Measurements from ENCODE around the gene CDR2. TPM values are rescaled to one million over a fixed set of nuclear protein-coding genes. Genes with fewer than 3 reads are reported as not detected.
"Not testable (repeated sequence)": the region's sequence is repeated elsewhere in the genome, so short reads cannot be mapped to it uniquely, and the experiment has no call there.

The CDR2 gene
- total and polyA plus RNA-seq, 11 donors = 3.7 to 12.4 (median 6.0) TPM

- no peak overlapping the region for H3K4me3 ChIP-seq
- no peak overlapping the region for H3K27ac ChIP-seq
- ATAC-seq (no peak), DNase-seq (no peak)
- TF ChIP-seq POLR2A (IDR thresholded peaks at IDR 0.05) = no peak
- TF ChIP-seq CTCF (IDR thresholded peaks at IDR 0.05) = no peak
- H3K27me3 ChIP-seq = no peaks in the 10 kb centered on the region
- peaks cover 0 to 15% (median 2%) of the 10 kb centered on the region in 12 donors for H3K4me1 ChIP-seq
- peaks cover 0 to 55% (median 24%) of the 10 kb centered on the region in 9 donors for H3K36me3 ChIP-seq
- intact Hi-C loops (cut with DNase I) = loop anchor here in 5 of 10 donors (10.0 kb wide), 1 partner anchor 46 kb away; the partner anchor contains the start of gene CDR2 (in 5 of the 5)
- WGBS, 4 donors = 95 to 96% (median 96%) methylated on average over 18 of the region's 18 CpGs
- no peaks in the 10 kb centered on the region for H3K9me3 ChIP-seq
These were observed 46.3 kb upstream of the CDR2 start for GRCh38 chr16:22420606-22421135.

GRCh38 chr16:22419908-22420307 is 45.5 kb upstream of the CDR2 start:
- ATAC-seq = no peak
- no peaks in the 10 kb centered on the region for H3K9me3 ChIP-seq
- 92 to 98% (median 97%) methylated on average over 11 of the region's 11 CpGs for WGBS, 4 donors
- intact Hi-C loops (cut with DNase I) = loop anchor here in 5 of 10 donors (10.0 kb wide), 1 partner anchor 45 kb away; the partner anchor contains the start of gene CDR2 (in 5 of the 5)
- H3K27me3 ChIP-seq = no peaks in the 10 kb centered on the region
- peaks cover 0 to 50% (median 24%) of the 10 kb centered on the region in 9 donors for H3K36me3 ChIP-seq
- no peak overlapping the region for H3K4me3 ChIP-seq
- H3K4me1 ChIP-seq = peaks cover 0 to 10% (median 0%) of the 10 kb centered on the region in 12 donors
- DNase-seq = no peak
- H3K27ac ChIP-seq = no peak overlapping the region
- TF ChIP-seq CTCF (IDR thresholded peaks at IDR 0.05) (no peak), POLR2A (IDR thresholded peaks at IDR 0.05) (no peak)

- DNase-seq = no peak
- no peak overlapping the region for H3K27ac ChIP-seq
- TF ChIP-seq POLR2A (IDR thresholded peaks at IDR 0.05) (no peak), CTCF (IDR thresholded peaks at IDR 0.05) (no peak)
- intact Hi-C loops (cut with DNase I) = no loop called here
- no peak overlapping the region for H3K4me3 ChIP-seq
- peaks cover 0 to under 1% (median 0%) of the 10 kb centered on the region in 12 donors for H3K4me1 ChIP-seq
- H3K9me3 ChIP-seq = no peaks in the 10 kb centered on the region
- WGBS, 4 donors = 81 to 91% (median 90%) methylated on average over 3 of the region's 3 CpGs
- ATAC-seq = no peak
- H3K36me3 ChIP-seq = peaks cover 0 to 50% (median 24%) of the 10 kb centered on the region in 9 donors
- no peaks in the 10 kb centered on the region for H3K27me3 ChIP-seq
These were observed 44.4 kb upstream of the CDR2 start for GRCh38 chr16:22418826-22419225.

GRCh38 chr16:22417798-22418197 is 43.4 kb upstream of the CDR2 start:
- ATAC-seq; H3K27me3 ChIP-seq; H3K4me3 ChIP-seq; intact Hi-C loops (cut with DNase I); H3K9me3 ChIP-seq; H3K4me1 ChIP-seq; H3K27ac ChIP-seq; DNase-seq: not testable (repeated sequence)
- H3K36me3 ChIP-seq = peaks cover 0 to 50% (median 22%) of the 10 kb centered on the region in 9 donors
- 95 to 98% (median 97%) methylated on average over 6 of the region's 6 CpGs for WGBS, 4 donors

- DNase-seq (no peak), ATAC-seq (no peak)
- peaks cover 0 to 42% (median 19%) of the 10 kb centered on the region in 9 donors for H3K36me3 ChIP-seq
- no peak overlapping the region for H3K4me3 ChIP-seq
- no peaks in the 10 kb centered on the region for H3K9me3 ChIP-seq
- H3K27me3 ChIP-seq = no peaks in the 10 kb centered on the region
- TF ChIP-seq POLR2A (IDR thresholded peaks at IDR 0.05) (no peak), CTCF (IDR thresholded peaks at IDR 0.05) (no peak)
- H3K27ac ChIP-seq = no peak overlapping the region
- no peaks in the 10 kb centered on the region for H3K4me1 ChIP-seq
- WGBS, 4 donors = 90 to 94% (median 93%) methylated on average over 4 of the region's 4 CpGs
- intact Hi-C loops (cut with DNase I) = no loop called here
These were observed 42.6 kb upstream of the CDR2 start for GRCh38 chr16:22417019-22417418.

Data from heart left ventricle (tissue), 16 donors.